Osteocyte (in vitro differentiated cells): ENCODE data around the gene CCDC6. TPM values are rescaled to one million over a fixed set of nuclear protein-coding genes. Genes with fewer than 3 reads are reported as not detected.

ENCODE experiments used
- DNase-seq: peaks from one replicate; pipeline ENCODE4 v3.0.0; 2021; ENCODE audit warnings: mixed read lengths; ENCODE audit not compliant: unreplicated experiment; ENCODE audit errors: extremely low spot score
- H3K27ac Mint-ChIP-seq: one replicate; pipeline ENCODE4 v1.8.0; 2021; ENCODE audit warnings: mild to moderate bottlenecking, mixed read lengths; ENCODE audit not compliant: unreplicated experiment
- H3K27me3 Mint-ChIP-seq: one replicate; pipeline ENCODE4 v1.8.0; 2021; ENCODE audit warnings: mixed read lengths; ENCODE audit not compliant: unreplicated experiment
- H3K36me3 Mint-ChIP-seq: one replicate; pipeline ENCODE4 v1.8.0; 2021; ENCODE audit warnings: mixed read lengths; ENCODE audit not compliant: unreplicated experiment
- H3K4me1 Mint-ChIP-seq: one replicate; pipeline ENCODE4 v1.8.0; 2021; ENCODE audit warnings: mixed read lengths; ENCODE audit not compliant: unreplicated experiment
- H3K4me3 Mint-ChIP-seq: one replicate; pipeline ENCODE4 v1.8.0; 2021; ENCODE audit warnings: mild to moderate bottlenecking, moderate library complexity, mixed read lengths; ENCODE audit not compliant: unreplicated experiment
- H3K9me3 Mint-ChIP-seq: one replicate; pipeline ENCODE4 v1.8.0; 2021; ENCODE audit warnings: mixed read lengths; ENCODE audit not compliant: unreplicated experiment
- CTCF ChIP-seq: fragments of 200-600 bp; sonication (generic); IDR thresholded peaks from 2 replicates; pipeline ENCODE4 v1.5.0; 2021; ENCODE audit warnings: antibody characterized with exemption, mild to moderate bottlenecking, moderate library complexity
- total RNA-seq: library from RNA; stranded (reverse); gene quantifications from 2 replicates; pipeline ENCODE4 v1.2.1, GENCODE V29; 2021

CCDC6 gene
- total RNA-seq, 1 donor from 2014 or later = 38.0 TPM

- no peak for DNase-seq
- H3K9me3 Mint-ChIP-seq = no peaks in the 10 kb centered on the region
- no peaks in the 10 kb centered on the region for H3K27me3 Mint-ChIP-seq
- TF ChIP-seq CTCF = no peak
- H3K36me3 Mint-ChIP-seq = peaks cover 12% of the 10 kb centered on the region
- peaks cover 3% of the 10 kb centered on the region for H3K4me1 Mint-ChIP-seq
- H3K4me3 Mint-ChIP-seq = no peak overlapping the region
- H3K27ac Mint-ChIP-seq = no peak overlapping the region
These were observed 72.5 kb downstream of the CCDC6 start for GRCh38 chr10:59833810-59834209.

- no peak for DNase-seq
- Mint-ChIP-seq H3K27me3 (no peaks in the 10 kb centered on the region), H3K4me3 (no peak overlapping the region), H3K9me3 (no peaks in the 10 kb centered on the region), H3K27ac (no peak overlapping the region), H3K4me1 (peaks cover 3% of the 10 kb centered on the region), H3K36me3 (peaks cover 9% of the 10 kb centered on the region)
- no peak for TF ChIP-seq CTCF
These were observed 73.8 kb downstream of the CCDC6 start for GRCh38 chr10:59832506-59832905.

- TF ChIP-seq CTCF = no peak
- H3K27me3 Mint-ChIP-seq = no peaks in the 10 kb centered on the region
- H3K27ac Mint-ChIP-seq = no peak overlapping the region
- no peaks in the 10 kb centered on the region for H3K9me3 Mint-ChIP-seq
- no peak for DNase-seq
- H3K4me1 Mint-ChIP-seq = peaks cover 3% of the 10 kb centered on the region
- peaks cover 9% of the 10 kb centered on the region for H3K36me3 Mint-ChIP-seq
- no peak overlapping the region for H3K4me3 Mint-ChIP-seq
These were observed 74.5 kb downstream of the CCDC6 start for GRCh38 chr10:59831658-59832503.

- peaks cover 14% of the 10 kb centered on the region for H3K36me3 Mint-ChIP-seq
- peaks cover 3% of the 10 kb centered on the region for H3K4me1 Mint-ChIP-seq
- no peaks in the 10 kb centered on the region for H3K9me3 Mint-ChIP-seq
- no peak overlapping the region for H3K4me3 Mint-ChIP-seq
- H3K27ac Mint-ChIP-seq = no peak overlapping the region
- H3K27me3 Mint-ChIP-seq = no peaks in the 10 kb centered on the region
- peak; percentile 76 for TF ChIP-seq CTCF
- DNase-seq = no peak
These were observed 75.6 kb downstream of the CCDC6 start for GRCh38 chr10:59830601-59831259.

- H3K27ac Mint-ChIP-seq = no peak overlapping the region
- H3K9me3 Mint-ChIP-seq = no peaks in the 10 kb centered on the region
- peaks cover 3% of the 10 kb centered on the region for H3K4me1 Mint-ChIP-seq
- H3K36me3 Mint-ChIP-seq = peaks cover 14% of the 10 kb centered on the region
- H3K4me3 Mint-ChIP-seq = no peak overlapping the region
- no peaks in the 10 kb centered on the region for H3K27me3 Mint-ChIP-seq
- DNase-seq = no peak
- no peak for TF ChIP-seq CTCF
These were observed 76.8 kb downstream of the CCDC6 start for GRCh38 chr10:59829601-59830000.
